HepG2 (cell line): ENCODE measurements around the gene ZSCAN31. TPM values are rescaled to one million over a fixed set of nuclear protein-coding genes. Genes with fewer than 3 reads are reported as not detected.
A peak's percentile ranks its signal among the peaks of the same experiment; 100 is the strongest.

Source experiments
- CENPT ChIP-seq: sonication (generic); formaldehyde crosslinking; IDR thresholded peaks from 2 replicates; pipeline ENCODE4 v1.8.0; 2022; ENCODE audit warnings: low read depth, mild to moderate bottlenecking, moderate library complexity, missing genetic modification reagents
- GLI4 ChIP-seq: sonication (generic); formaldehyde crosslinking; IDR thresholded peaks from 2 replicates; pipeline ENCODE4 v1.5.1; 2020; ENCODE audit warnings: missing genetic modification reagents, mild to moderate bottlenecking, moderate library complexity, borderline replicate concordance
- MTA1 ChIP-seq: sonication (generic); formaldehyde crosslinking; IDR thresholded peaks from 2 replicates; pipeline ENCODE4 v1.4.0; 2020; ENCODE audit warnings: missing genetic modification reagents, mild to moderate bottlenecking, borderline replicate concordance
- MXD1 ChIP-seq: sonication (generic); formaldehyde crosslinking; IDR thresholded peaks from 2 replicates; pipeline ENCODE4 v1.4.0; 2020; ENCODE audit warnings: mild to moderate bottlenecking, missing genetic modification reagents
- NCOA5 ChIP-seq: sonication (generic); formaldehyde crosslinking; IDR thresholded peaks from 2 replicates; pipeline ENCODE4 v1.4.0; 2020; ENCODE audit warnings: missing genetic modification reagents
- RCOR2 ChIP-seq: IDR thresholded peaks from 2 replicates; pipeline ENCODE4 v1.6.1; 2016; ENCODE audit warnings: missing biosample characterization, missing genetic modification reagents
- RERE ChIP-seq: IDR thresholded peaks from 2 replicates; pipeline ENCODE4 v1.6.1; 2016; ENCODE audit warnings: low read depth, missing genetic modification reagents, missing compliant biosample characterization
- SMARCC2 ChIP-seq: fragments of 450-650 bp; IDR thresholded peaks from 2 replicates; pipeline ENCODE4 v1.6.1; 2017; ENCODE audit warnings: antibody characterized with exemption, mild to moderate bottlenecking
- SP2 ChIP-seq: sonication (generic); formaldehyde crosslinking; IDR thresholded peaks from 2 replicates; pipeline ENCODE4 v1.5.1; 2020; ENCODE audit warnings: mild to moderate bottlenecking, missing genetic modification reagents
- SRY ChIP-seq: sonication (generic); formaldehyde crosslinking; IDR thresholded peaks from 2 replicates; pipeline ENCODE4 v1.8.0; 2022; ENCODE audit warnings: mild to moderate bottlenecking, missing genetic modification reagents
- ZBTB7A ChIP-seq: sonication (generic); formaldehyde crosslinking; IDR thresholded peaks from 2 replicates; pipeline ENCODE4 v1.8.0; 2022; ENCODE audit warnings: mild to moderate bottlenecking, missing genetic modification reagents
- ZNF138 ChIP-seq: sonication (generic); formaldehyde crosslinking; IDR thresholded peaks from 2 replicates; pipeline ENCODE4 v1.5.0; 2020; ENCODE audit warnings: mild to moderate bottlenecking, low read depth, missing genetic modification reagents
- ZNF317 ChIP-seq: sonication (generic); formaldehyde crosslinking; IDR thresholded peaks from 2 replicates; pipeline ENCODE4 v1.5.0; 2020; ENCODE audit warnings: mild to moderate bottlenecking, missing genetic modification reagents
- ZNF333 ChIP-seq: sonication (generic); formaldehyde crosslinking; IDR thresholded peaks from 2 replicates; pipeline ENCODE4 v1.4.0; 2020; ENCODE audit warnings: mild to moderate bottlenecking, missing genetic modification reagents, borderline replicate concordance
- ZNF460 ChIP-seq: sonication (generic); formaldehyde crosslinking; IDR thresholded peaks from 2 replicates; pipeline ENCODE4 v1.5.1; 2020; ENCODE audit warnings: missing genetic modification reagents, mild to moderate bottlenecking, borderline replicate concordance
- ZNF468 ChIP-seq: sonication (generic); formaldehyde crosslinking; IDR thresholded peaks from 2 replicates; pipeline ENCODE4 v1.8.0; 2022; ENCODE audit warnings: mild to moderate bottlenecking, moderate library complexity, missing genetic modification reagents
- ZNF562 ChIP-seq: sonication (generic); formaldehyde crosslinking; IDR thresholded peaks from 2 replicates; pipeline ENCODE4 v1.8.0; 2022; ENCODE audit warnings: missing genetic modification reagents, borderline replicate concordance
- polyA plus RNA-seq, 8 experiments: library from polyadenylated mRNA; depleted of rRNA in 3 of 8; stranded (reverse) in 7 of 8; unstranded in 1 of 8; fragments of >200 nt; fragmentation: Illumina TruSeq in 4 of 8; extraction: Trizol in 4 of 8; gene quantifications; 2 replicates each; pipeline versions ENCODE4 v1.2.1 to v1.2.3, GENCODE V29; 2011 to 2016; ENCODE audit warnings: low read depth in 4 of 8, missing spikeins in 1 of 8, mixed read lengths in 1 of 8; ENCODE audit not compliant: insufficient read depth in 1 of 8
- total RNA-seq, 5 experiments: library from RNA; depleted of rRNA; stranded (reverse); fragments of >200 nt; fragmentation: Illumina TruSeq; extraction: Trizol; gene quantifications; 2 replicates each; pipeline ENCODE4 v1.2.3, GENCODE V29; 2016; ENCODE audit warnings: low read depth in 1 of 5
- TF ChIP-seq, protein P1 (sequence below): sonication (generic); formaldehyde crosslinking; IDR thresholded peaks from 2 replicates; pipeline ENCODE4 v1.4.0; 2020; ENCODE audit warnings: missing genetic modification reagents
- TF ChIP-seq, protein P2 (sequence below): sonication (generic); formaldehyde crosslinking; IDR thresholded peaks from 2 replicates; pipeline ENCODE4 v1.9.0; 2021; ENCODE audit warnings: missing genetic modification reagents, borderline replicate concordance
- TF ChIP-seq, protein P3 (sequence below): sonication (generic); formaldehyde crosslinking; IDR thresholded peaks from 2 replicates; pipeline ENCODE4 v1.4.0; 2020; ENCODE audit warnings: missing genetic modification reagents

The ZSCAN31 gene
- total and polyA plus RNA-seq, 2 of the 13 experiments (the other 11 are each of a cell fraction or from before 2014, with no cell fraction given): 5.3 to 6.2 TPM

DNA sequence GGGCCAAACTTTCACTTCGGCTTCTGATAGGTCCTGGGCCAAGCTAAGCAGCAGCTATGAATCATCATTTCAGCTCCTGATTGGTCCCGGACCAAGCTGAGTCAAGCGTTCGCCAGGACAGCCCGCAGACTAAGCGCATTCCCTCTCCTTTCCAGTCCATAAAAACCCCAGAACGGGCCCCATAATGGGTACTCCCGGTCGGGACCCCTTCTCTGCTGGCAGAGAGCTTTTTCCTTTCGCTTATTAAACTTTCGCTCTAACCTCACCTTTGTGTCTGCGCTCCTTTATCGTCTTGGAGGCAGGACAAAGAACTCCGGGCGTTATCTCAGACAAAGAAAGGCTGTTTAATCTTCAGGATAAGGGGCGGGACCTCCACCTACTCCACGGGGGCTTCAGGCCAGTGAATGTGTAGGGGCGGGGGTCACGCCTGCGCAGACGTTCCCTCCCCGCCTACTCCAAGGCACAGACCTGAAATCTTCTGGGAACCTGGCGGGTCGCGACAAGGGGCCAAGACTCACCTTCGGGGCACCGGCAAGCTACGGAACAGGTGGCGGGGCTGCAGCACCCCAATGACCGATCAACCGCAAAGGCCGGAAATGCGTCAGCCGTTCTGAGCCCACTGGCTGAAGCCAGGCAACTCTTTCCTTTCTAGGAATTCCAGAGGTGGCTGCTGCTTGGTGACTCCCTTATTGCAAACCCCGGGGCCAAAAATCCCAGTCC is at the start of gene ZSCAN31 (continued):
- TF ChIP-seq, protein P1, sequence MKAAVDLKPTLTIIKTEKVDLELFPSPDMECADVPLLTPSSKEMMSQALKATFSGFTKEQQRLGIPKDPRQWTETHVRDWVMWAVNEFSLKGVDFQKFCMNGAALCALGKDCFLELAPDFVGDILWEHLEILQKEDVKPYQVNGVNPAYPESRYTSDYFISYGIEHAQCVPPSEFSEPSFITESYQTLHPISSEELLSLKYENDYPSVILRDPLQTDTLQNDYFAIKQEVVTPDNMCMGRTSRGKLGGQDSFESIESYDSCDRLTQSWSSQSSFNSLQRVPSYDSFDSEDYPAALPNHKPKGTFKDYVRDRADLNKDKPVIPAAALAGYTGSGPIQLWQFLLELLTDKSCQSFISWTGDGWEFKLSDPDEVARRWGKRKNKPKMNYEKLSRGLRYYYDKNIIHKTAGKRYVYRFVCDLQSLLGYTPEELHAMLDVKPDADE (CRISPR knock-in tag): 0 out of 2 replicates have a peak, but pooled peaks have one; percentile 47
- TF ChIP-seq ZNF317 (CRISPR knock-in tag) (peak; percentile 75; the same call in 1 of the 2 replicates), MTA1 (CRISPR knock-in tag) (peak; percentile 93), ZNF333 (CRISPR knock-in tag) (0 out of 2 replicates have a peak, but pooled peaks have one; percentile 32), ZNF138 (CRISPR knock-in tag) (no peak), GLI4 (CRISPR knock-in tag) (no peak), MXD1 (CRISPR knock-in tag) (peak; percentile 42; the same call in 1 of the 2 replicates), RERE (CRISPR knock-in tag) (peak; percentile 32; the same call in 1 of the 2 replicates), SP2 (CRISPR knock-in tag) (peak; percentile 71; the same call in 1 of the 2 replicates), SMARCC2 (no peak), ZNF468 (CRISPR knock-in tag) (no peak), RCOR2 (CRISPR knock-in tag) (no peak), ZBTB7A (peak; percentile 91), NCOA5 (CRISPR knock-in tag) (no peak), ZNF562 (CRISPR knock-in tag) (no peak), ZNF460 (CRISPR knock-in tag) (no peak), SRY (CRISPR knock-in tag) (peak; percentile 66; the same call in 1 of the 2 replicates), CENPT (CRISPR knock-in tag) (0 out of 2 replicates have a peak, but pooled peaks have one; percentile 40)
- TF ChIP-seq, protein P2, sequence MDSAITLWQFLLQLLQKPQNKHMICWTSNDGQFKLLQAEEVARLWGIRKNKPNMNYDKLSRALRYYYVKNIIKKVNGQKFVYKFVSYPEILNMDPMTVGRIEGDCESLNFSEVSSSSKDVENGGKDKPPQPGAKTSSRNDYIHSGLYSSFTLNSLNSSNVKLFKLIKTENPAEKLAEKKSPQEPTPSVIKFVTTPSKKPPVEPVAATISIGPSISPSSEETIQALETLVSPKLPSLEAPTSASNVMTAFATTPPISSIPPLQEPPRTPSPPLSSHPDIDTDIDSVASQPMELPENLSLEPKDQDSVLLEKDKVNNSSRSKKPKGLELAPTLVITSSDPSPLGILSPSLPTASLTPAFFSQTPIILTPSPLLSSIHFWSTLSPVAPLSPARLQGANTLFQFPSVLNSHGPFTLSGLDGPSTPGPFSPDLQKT (CRISPR knock-in tag): 0 out of 2 replicates have a peak, but pooled peaks have one; percentile 37
- TF ChIP-seq, protein P3, sequence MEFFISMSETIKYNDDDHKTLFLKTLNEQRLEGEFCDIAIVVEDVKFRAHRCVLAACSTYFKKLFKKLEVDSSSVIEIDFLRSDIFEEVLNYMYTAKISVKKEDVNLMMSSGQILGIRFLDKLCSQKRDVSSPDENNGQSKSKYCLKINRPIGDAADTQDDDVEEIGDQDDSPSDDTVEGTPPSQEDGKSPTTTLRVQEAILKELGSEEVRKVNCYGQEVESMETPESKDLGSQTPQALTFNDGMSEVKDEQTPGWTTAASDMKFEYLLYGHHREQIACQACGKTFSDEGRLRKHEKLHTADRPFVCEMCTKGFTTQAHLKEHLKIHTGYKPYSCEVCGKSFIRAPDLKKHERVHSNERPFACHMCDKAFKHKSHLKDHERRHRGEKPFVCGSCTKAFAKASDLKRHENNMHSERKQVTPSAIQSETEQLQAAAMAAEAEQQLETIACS (CRISPR knock-in tag): no peak
